Measurements from ENCODE around the gene WFDC1. TPM values are rescaled to one million over a fixed set of nuclear protein-coding genes. Genes with fewer than 3 reads are reported as not detected.

Gene WFDC1
- total and polyA plus RNA-seq, 2 of the 4 experiments (the other 2 are of a cell fraction): 4.7 to 6.8 TPM

DNA sequence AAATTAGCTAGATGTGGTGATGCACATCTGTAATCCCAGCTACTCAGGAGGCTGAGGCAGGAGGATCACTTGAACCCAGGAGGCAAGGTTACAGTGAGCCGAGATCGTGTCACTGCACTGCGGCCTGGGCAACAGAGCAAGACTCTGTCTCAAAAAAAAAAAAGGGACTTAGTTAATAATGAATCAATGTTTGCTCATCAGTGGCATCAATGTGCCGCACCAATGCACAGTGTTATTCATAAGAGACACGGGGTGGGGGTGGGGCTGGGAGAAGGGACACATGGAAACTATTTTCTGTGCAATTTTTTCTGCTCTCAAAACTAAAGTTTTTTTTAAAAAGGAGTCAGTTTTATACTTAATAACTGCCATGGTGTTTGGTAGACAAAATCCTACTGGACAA lies 66.9 kb downstream of the WFDC1 start:
- Histone ChIP-seq H2BK15ac (ENCODE audit: low read depth, low read length) (no peak overlapping the region), H2BK20ac (ENCODE audit: low read depth, low read length) (no peak overlapping the region), H3K4me3 (ENCODE audit: insufficient read depth, low read depth, low read length) (no peak overlapping the region), H4K91ac (ENCODE audit: insufficient read depth, low read depth, low read length) (no peak overlapping the region), H3K9ac (ENCODE audit: low read depth, low read length) (no peak overlapping the region), H3K23ac (ENCODE audit: low read depth, low read length) (no peak overlapping the region), H3K56ac (ENCODE audit: extremely low read depth, insufficient read depth, low read length) (no peak overlapping the region), H2AFZ (replicated peaks; ENCODE audit: low read length, poor library complexity) (no peak overlapping the region), H3K36me3 (ENCODE audit: control insufficient read depth, insufficient read depth, low read length) (no peaks in the 10 kb centered on the region), H3K18ac (ENCODE audit: low read depth, low read length) (no peak overlapping the region), H3K27me3 (ENCODE audit: control insufficient read depth, insufficient read depth, low read length) (peaks cover 55% of the 10 kb centered on the region), H3K4ac (ENCODE audit: low read depth, low read length) (no peak overlapping the region), H3K14ac (replicated peaks; ENCODE audit: low read depth, low read length) (no peak overlapping the region), H3K9me3 (ENCODE audit: control insufficient read depth, insufficient read depth, low read length) (no peaks in the 10 kb centered on the region), H3K79me1 (ENCODE audit: low read depth in 1 of 2, low read length in 2 of 2) (no peaks in the 10 kb centered on the region), H4K5ac (ENCODE audit: low read depth, low read length) (no peak overlapping the region), H4K8ac (ENCODE audit: low read depth in 2 of 2, low read length in 2 of 2) (no peak overlapping the region), H3K27ac (ENCODE audit: insufficient read depth, low read length) (no peak overlapping the region), H2BK5ac (ENCODE audit: low read depth, low read length, poor library complexity, severe bottlenecking) (no peak overlapping the region), H2AK5ac (ENCODE audit: low read depth, low read length) (no peak overlapping the region), H3K4me2 (ENCODE audit: low read depth, low read length) (no peak overlapping the region), H3K9me1 (ENCODE audit: insufficient read depth, low read length) (no peaks in the 10 kb centered on the region), H2BK120ac (ENCODE audit: low read depth, low read length) (no peak overlapping the region), H2AK9ac (replicated peaks; ENCODE audit: low read depth, low read length, poor library complexity) (no peak overlapping the region), H4K20me1 (ENCODE audit: insufficient read depth, low read length) (peaks cover 2% of the 10 kb centered on the region; the same call in 1 of the 2 replicates), H3K4me1 (ENCODE audit: control insufficient read depth, insufficient read depth, low read length) (peaks cover 3% of the 10 kb centered on the region; the same call in 1 of the 2 replicates)
- dilution Hi-C loops (cut with HindIII; ENCODE audit: low sequenced_read_pairs, unreplicated experiment): no loop called here
- 70% methylated on average over 2 of the region's 5 CpGs; no CpG with 5 or more reads in 1 of the 2 experiments for WGBS, 2 experiments (ENCODE audit: extremely low coverage in 2 of 2, insufficient read length in 1 of 2)
- intact Hi-C loops (cut with micrococcal nuclease): no loop called here
- ATAC-seq (ENCODE audit: low read depth) (no peak), DNase-seq (no peak)
- POLR2A ChIA-PET (ENCODE audit: unreplicated experiment): no interaction called here
- TF ChIP-seq SMC3 (IDR thresholded peaks at IDR 0.05; ENCODE audit: low read depth, low read length) (no peak), CEBPB (IDR thresholded peaks at IDR 0.05; ENCODE audit: low read depth, low read length) (no peak), BHLHE40 (IDR thresholded peaks at IDR 0.05; ENCODE audit: low read depth, low read length) (no peak), RAD21 (IDR thresholded peaks at IDR 0.05; ENCODE audit: low read length) (no peak), MXI1 (IDR thresholded peaks at IDR 0.05; ENCODE audit: borderline replicate concordance, low read depth, low read length) (no peak), POLR2A (IDR thresholded peaks at IDR 0.05; ENCODE audit: low read depth, low read length) (no peak), USF2 (IDR thresholded peaks at IDR 0.05; ENCODE audit: low read depth, low read length) (no peak)
- CTCF ChIA-PET: no interaction called here
- no TSS peak for BruUV-seq (replicated peaks)
- in situ Hi-C loops (cut with MboI; ENCODE audit: low sequenced_read_pairs): no loop called here

All from IMR-90 (cell line).